Liver (tissue), 9 donors: ENCODE data around the gene HDGFL3. TPM values are rescaled to one million over a fixed set of nuclear protein-coding genes. Genes with fewer than 3 reads are reported as not detected.

Experiments
- DNase-seq: peaks from one replicate; pipeline ENCODE4 v3.0.0-alpha.2; 2017; ENCODE audit warnings: low spot score
- H3K27ac ChIP-seq, 2 donors: one replicate each; pipeline ENCODE4 v1.7.0; 2013; ENCODE audit warnings: inconsistent platforms in 2 of 2, low read length in 2 of 2, control low read depth in 1 of 2, low read depth in 1 of 2, mild to moderate bottlenecking in 1 of 2
- H3K27me3 ChIP-seq, 4 donors: one replicate each; pipeline versions ENCODE4 v1.6.1 to v1.7.0; 2013; ENCODE audit warnings: low read length in 3 of 4, inconsistent platforms in 1 of 4, mild to moderate bottlenecking in 1 of 4, moderate library complexity in 1 of 4; ENCODE audit not compliant: control insufficient read depth in 4 of 4, insufficient read depth in 4 of 4
- H3K36me3 ChIP-seq, 4 donors: one replicate each; pipeline versions ENCODE4 v1.6.1 to v1.7.0; 2013; ENCODE audit warnings: low read length in 3 of 4, mild to moderate bottlenecking in 3 of 4, low read depth in 1 of 4, moderate library complexity in 1 of 4; ENCODE audit not compliant: control insufficient read depth in 4 of 4, insufficient read depth in 3 of 4
- H3K4me1 ChIP-seq, 4 donors: one replicate each; pipeline versions ENCODE4 v1.6.1 to v1.7.0; 2013; ENCODE audit warnings: low read length in 3 of 4, mild to moderate bottlenecking in 3 of 4, moderate library complexity in 1 of 4; ENCODE audit not compliant: control insufficient read depth in 4 of 4, insufficient read depth in 4 of 4
- H3K4me3 ChIP-seq, 3 donors: one replicate each; pipeline versions ENCODE4 v1.6.1 to v1.7.0; 2013; ENCODE audit warnings: low read length in 3 of 3, control low read depth in 1 of 3, low read depth in 1 of 3, mild to moderate bottlenecking in 1 of 3
- H3K9ac ChIP-seq, 2 donors: one replicate each; pipeline ENCODE4 v1.7.0; 2013; ENCODE audit warnings: low read length in 2 of 2, mild to moderate bottlenecking in 2 of 2, moderate library complexity in 2 of 2, control low read depth in 1 of 2, low read depth in 1 of 2
- H3K9me3 ChIP-seq, 4 donors: one replicate each; pipeline versions ENCODE4 v1.6.1 to v1.7.0; 2013; ENCODE audit warnings: low read length in 3 of 4; ENCODE audit not compliant: control insufficient read depth in 4 of 4
- EGR1 ChIP-seq, 2 donors: IDR thresholded peaks; 2 replicates each; pipeline ENCODE4 v1.6.1; 2016 to 2018; ENCODE audit warnings: antibody characterized with exemption in 2 of 2, low read depth in 2 of 2
- FOXA1 ChIP-seq: IDR thresholded peaks from 2 replicates; pipeline ENCODE4 v1.6.1; 2016; ENCODE audit warnings: antibody characterized with exemption
- FOXA2 ChIP-seq: IDR thresholded peaks from 2 replicates; pipeline ENCODE4 v1.6.1; 2016; ENCODE audit warnings: antibody characterized with exemption
- GABPA ChIP-seq, 2 donors: IDR thresholded peaks in 1 of 2; conservative IDR thresholded peaks in 1 of 2; 2 replicates each; pipeline ENCODE4 v1.6.1; 2016; ENCODE audit warnings: antibody characterized with exemption in 2 of 2, mild to moderate bottlenecking in 1 of 2, moderate library complexity in 1 of 2
- HNF4A ChIP-seq, 2 donors: conservative IDR thresholded peaks; 2 replicates each; pipeline ENCODE4 v1.6.1; 2016; ENCODE audit warnings: antibody characterized with exemption in 2 of 2, mild to moderate bottlenecking in 2 of 2
- HNF4G ChIP-seq: IDR thresholded peaks from 2 replicates; pipeline ENCODE4 v1.6.1; 2016; ENCODE audit warnings: antibody characterized with exemption
- JUND ChIP-seq, 2 donors: IDR thresholded peaks; 2 replicates each; pipeline ENCODE4 v1.6.1; 2016; ENCODE audit warnings: antibody characterized with exemption in 2 of 2
- NR2F2 ChIP-seq: IDR thresholded peaks from 2 replicates; pipeline ENCODE4 v1.6.1; 2016; ENCODE audit warnings: antibody characterized with exemption
- RAD21 ChIP-seq, 2 donors: IDR thresholded peaks; 2 replicates each; pipeline ENCODE4 v1.6.1; 2016; ENCODE audit warnings: antibody characterized with exemption in 2 of 2, mild to moderate bottlenecking in 2 of 2
- RXRA ChIP-seq, 2 donors: IDR thresholded peaks; 2 replicates each; pipeline ENCODE4 v1.6.1; 2017 to 2018; ENCODE audit warnings: antibody characterized with exemption in 2 of 2, mild to moderate bottlenecking in 1 of 2
- SP1 ChIP-seq: IDR thresholded peaks from 2 replicates; pipeline ENCODE4 v1.6.1; 2018; ENCODE audit warnings: antibody characterized with exemption, mild to moderate bottlenecking
- TAF1 ChIP-seq: conservative IDR thresholded peaks from 2 replicates; pipeline ENCODE4 v1.6.1; 2016; ENCODE audit warnings: antibody characterized with exemption, mild to moderate bottlenecking
- YY1 ChIP-seq: IDR thresholded peaks from 2 replicates; pipeline ENCODE4 v1.6.1; 2016; ENCODE audit warnings: antibody characterized with exemption, mild to moderate bottlenecking
- WGBS: extraction: QIAGEN DNeasy Blood & Tissue Kit; methylation state at CpG from one replicate; pipeline ENCODE4 v1.1.7; 2013; 5-methylcytosine and 5-hydroxymethylcytosine counted together
- polyA plus RNA-seq, 2 donors: library from polyadenylated mRNA; stranded (reverse) in 1 of 2; unstranded in 1 of 2; fragments of 200-250 nt in 1 of 2; fragments of >200 nt in 1 of 2; fragmentation: Nextera tagmentation in 1 of 2; extraction: Ambion mirVana in 1 of 2; gene quantifications; one replicate each; pipeline versions ENCODE4 v1.2.1 to v1.2.3, GENCODE V29; 2013 to 2015
- total RNA-seq, 2 donors: library from RNA; depleted of rRNA; stranded (reverse); fragments of >200 nt; gene quantifications; one replicate each; pipeline ENCODE4 v1.2.3, GENCODE V29; 2014
- TF ChIP-seq, protein P1 (sequence below): fragments of 150-350 bp; IDR thresholded peaks from 2 replicates; pipeline ENCODE4 v1.5.1; 2017; ENCODE audit warnings: improper control_type of control experiment, low read depth, low read length; ENCODE audit not compliant: missing input control
- TF ChIP-seq, protein P2 (sequence below): IDR thresholded peaks from 2 replicates; pipeline ENCODE4 v1.6.1; 2016; ENCODE audit warnings: antibody characterized with exemption, mild to moderate bottlenecking
- TF ChIP-seq, protein P3 (sequence below): IDR thresholded peaks from 2 replicates; pipeline ENCODE4 v1.6.1; 2016; ENCODE audit warnings: antibody characterized with exemption
- TF ChIP-seq, protein P4 (sequence below): IDR thresholded peaks from 2 replicates; pipeline ENCODE4 v1.6.1; 2016; ENCODE audit warnings: antibody characterized with exemption
- TF ChIP-seq, protein P5 (sequence below): IDR thresholded peaks from 2 replicates; pipeline ENCODE4 v1.6.1; 2016; ENCODE audit warnings: antibody characterized with exemption
- donor health status: healthy.
- donor health status: healthy.
- donor health status: healthy.
- donor health status: healthy.
- donor health status: healthy.

The HDGFL3 gene
- total and polyA plus RNA-seq, 4 donors = 0.44 to 3.5 (median 1.0) TPM

DNA sequence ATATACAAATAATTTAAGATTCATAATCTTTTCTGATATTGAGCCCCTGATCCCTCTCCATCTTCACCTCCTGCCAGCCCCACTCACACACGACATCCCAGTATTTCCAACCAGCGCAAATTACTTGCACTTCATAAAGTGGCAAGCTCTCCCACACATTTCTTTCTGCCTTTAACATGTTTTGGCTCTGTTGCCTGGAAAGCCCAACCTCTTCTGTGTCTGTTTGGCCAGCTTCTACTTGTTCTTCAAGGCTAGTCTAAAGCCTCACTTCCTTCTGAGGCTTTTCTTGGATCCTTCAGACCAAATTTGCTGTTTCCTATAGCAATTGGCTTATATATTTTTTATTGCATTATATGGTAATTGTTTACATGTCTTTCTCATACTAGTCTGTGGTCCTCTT lies 105.3 kb downstream of the HDGFL3 start:
- no peak overlapping the region for H3K27ac ChIP-seq
- no peak overlapping the region for H3K9ac ChIP-seq
- peaks cover 0 to 9% (median 3%) of the 10 kb centered on the region in 4 donors for H3K9me3 ChIP-seq
- H3K4me1 ChIP-seq = peaks cover 0 to 6% (median 2%) of the 10 kb centered on the region in 4 donors
- H3K27me3 ChIP-seq = peaks cover 0 to 12% (median 3%) of the 10 kb centered on the region in 4 donors
- TF ChIP-seq HNF4A (conservative IDR thresholded peaks at IDR 0.05) (no peak), GABPA (IDR thresholded peaks at IDR 0.05 in 1 of 2, conservative IDR thresholded peaks at IDR 0.05 in 1 of 2) (no peak), NR2F2 (no peak), RXRA (IDR thresholded peaks at IDR 0.05) (no peak), YY1 (no peak), TAF1 (no peak), RAD21 (IDR thresholded peaks at IDR 0.05) (no peak), FOXA2 (no peak), EGR1 (IDR thresholded peaks at IDR 0.05; ENCODE audit: low read depth in 2 of 2) (no peak), FOXA1 (no peak), HNF4G (no peak), JUND (IDR thresholded peaks at IDR 0.05) (no peak), SP1 (no peak)
- TF ChIP-seq, protein P1, sequence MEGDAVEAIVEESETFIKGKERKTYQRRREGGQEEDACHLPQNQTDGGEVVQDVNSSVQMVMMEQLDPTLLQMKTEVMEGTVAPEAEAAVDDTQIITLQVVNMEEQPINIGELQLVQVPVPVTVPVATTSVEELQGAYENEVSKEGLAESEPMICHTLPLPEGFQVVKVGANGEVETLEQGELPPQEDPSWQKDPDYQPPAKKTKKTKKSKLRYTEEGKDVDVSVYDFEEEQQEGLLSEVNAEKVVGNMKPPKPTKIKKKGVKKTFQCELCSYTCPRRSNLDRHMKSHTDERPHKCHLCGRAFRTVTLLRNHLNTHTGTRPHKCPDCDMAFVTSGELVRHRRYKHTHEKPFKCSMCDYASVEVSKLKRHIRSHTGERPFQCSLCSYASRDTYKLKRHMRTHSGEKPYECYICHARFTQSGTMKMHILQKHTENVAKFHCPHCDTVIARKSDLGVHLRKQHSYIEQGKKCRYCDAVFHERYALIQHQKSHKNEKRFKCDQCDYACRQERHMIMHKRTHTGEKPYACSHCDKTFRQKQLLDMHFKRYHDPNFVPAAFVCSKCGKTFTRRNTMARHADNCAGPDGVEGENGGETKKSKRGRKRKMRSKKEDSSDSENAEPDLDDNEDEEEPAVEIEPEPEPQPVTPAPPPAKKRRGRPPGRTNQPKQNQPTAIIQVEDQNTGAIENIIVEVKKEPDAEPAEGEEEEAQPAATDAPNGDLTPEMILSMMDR = no peak
- TF ChIP-seq, protein P2, sequence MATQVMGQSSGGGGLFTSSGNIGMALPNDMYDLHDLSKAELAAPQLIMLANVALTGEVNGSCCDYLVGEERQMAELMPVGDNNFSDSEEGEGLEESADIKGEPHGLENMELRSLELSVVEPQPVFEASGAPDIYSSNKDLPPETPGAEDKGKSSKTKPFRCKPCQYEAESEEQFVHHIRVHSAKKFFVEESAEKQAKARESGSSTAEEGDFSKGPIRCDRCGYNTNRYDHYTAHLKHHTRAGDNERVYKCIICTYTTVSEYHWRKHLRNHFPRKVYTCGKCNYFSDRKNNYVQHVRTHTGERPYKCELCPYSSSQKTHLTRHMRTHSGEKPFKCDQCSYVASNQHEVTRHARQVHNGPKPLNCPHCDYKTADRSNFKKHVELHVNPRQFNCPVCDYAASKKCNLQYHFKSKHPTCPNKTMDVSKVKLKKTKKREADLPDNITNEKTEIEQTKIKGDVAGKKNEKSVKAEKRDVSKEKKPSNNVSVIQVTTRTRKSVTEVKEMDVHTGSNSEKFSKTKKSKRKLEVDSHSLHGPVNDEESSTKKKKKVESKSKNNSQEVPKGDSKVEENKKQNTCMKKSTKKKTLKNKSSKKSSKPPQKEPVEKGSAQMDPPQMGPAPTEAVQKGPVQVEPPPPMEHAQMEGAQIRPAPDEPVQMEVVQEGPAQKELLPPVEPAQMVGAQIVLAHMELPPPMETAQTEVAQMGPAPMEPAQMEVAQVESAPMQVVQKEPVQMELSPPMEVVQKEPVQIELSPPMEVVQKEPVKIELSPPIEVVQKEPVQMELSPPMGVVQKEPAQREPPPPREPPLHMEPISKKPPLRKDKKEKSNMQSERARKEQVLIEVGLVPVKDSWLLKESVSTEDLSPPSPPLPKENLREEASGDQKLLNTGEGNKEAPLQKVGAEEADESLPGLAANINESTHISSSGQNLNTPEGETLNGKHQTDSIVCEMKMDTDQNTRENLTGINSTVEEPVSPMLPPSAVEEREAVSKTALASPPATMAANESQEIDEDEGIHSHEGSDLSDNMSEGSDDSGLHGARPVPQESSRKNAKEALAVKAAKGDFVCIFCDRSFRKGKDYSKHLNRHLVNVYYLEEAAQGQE = no peak
- TF ChIP-seq, protein P3, sequence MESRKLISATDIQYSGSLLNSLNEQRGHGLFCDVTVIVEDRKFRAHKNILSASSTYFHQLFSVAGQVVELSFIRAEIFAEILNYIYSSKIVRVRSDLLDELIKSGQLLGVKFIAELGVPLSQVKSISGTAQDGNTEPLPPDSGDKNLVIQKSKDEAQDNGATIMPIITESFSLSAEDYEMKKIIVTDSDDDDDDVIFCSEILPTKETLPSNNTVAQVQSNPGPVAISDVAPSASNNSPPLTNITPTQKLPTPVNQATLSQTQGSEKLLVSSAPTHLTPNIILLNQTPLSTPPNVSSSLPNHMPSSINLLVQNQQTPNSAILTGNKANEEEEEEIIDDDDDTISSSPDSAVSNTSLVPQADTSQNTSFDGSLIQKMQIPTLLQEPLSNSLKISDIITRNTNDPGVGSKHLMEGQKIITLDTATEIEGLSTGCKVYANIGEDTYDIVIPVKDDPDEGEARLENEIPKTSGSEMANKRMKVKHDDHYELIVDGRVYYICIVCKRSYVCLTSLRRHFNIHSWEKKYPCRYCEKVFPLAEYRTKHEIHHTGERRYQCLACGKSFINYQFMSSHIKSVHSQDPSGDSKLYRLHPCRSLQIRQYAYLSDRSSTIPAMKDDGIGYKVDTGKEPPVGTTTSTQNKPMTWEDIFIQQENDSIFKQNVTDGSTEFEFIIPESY = no peak
- TF ChIP-seq, protein P4, sequence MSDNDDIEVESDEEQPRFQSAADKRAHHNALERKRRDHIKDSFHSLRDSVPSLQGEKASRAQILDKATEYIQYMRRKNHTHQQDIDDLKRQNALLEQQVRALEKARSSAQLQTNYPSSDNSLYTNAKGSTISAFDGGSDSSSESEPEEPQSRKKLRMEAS = no peak
- TF ChIP-seq, protein P5, sequence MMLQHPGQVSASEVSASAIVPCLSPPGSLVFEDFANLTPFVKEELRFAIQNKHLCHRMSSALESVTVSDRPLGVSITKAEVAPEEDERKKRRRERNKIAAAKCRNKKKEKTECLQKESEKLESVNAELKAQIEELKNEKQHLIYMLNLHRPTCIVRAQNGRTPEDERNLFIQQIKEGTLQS = no peak
- H3K36me3 ChIP-seq = no peaks in the 10 kb centered on the region
- H3K4me3 ChIP-seq = no peak overlapping the region
- no peak for DNase-seq
- WGBS = 80% methylated on average over 2 of the region's 2 CpGs
